ENCODE data around the gene HPSE2.
A peak's percentile ranks its signal among the peaks of the same experiment; 100 is the strongest.

Gene HPSE2

GRCh38 chr10:98664329-98665042 is 571.2 kb downstream of the HPSE2 start:
- DNase-seq: peak; percentile 9

GRCh38 chr10:98659951-98660350 is 575.7 kb downstream of the HPSE2 start:
- DNase-seq: no peak

- DNase-seq: no peak
These were observed 580.2 kb downstream of the HPSE2 start for GRCh38 chr10:98655492-98655891.

GRCh38 chr10:98649170-98649569 is 586.5 kb downstream of the HPSE2 start:
- DNase-seq: no peak

GRCh38 chr10:98646998-98647917 is 588.4 kb downstream of the HPSE2 start:
- DNase-seq: no peak

GRCh38 chr10:98644466-98644865 is 591.2 kb downstream of the HPSE2 start:
- DNase-seq: no peak

GRCh38 chr10:98642281-98642680 is 593.4 kb downstream of the HPSE2 start:
- DNase-seq: no peak

GRCh38 chr10:98638920-98639319 is 596.7 kb downstream of the HPSE2 start:
- no peak for DNase-seq

GRCh38 chr10:98636921-98637329 is 598.7 kb downstream of the HPSE2 start:
- no peak for DNase-seq

GRCh38 chr10:98632456-98633150 is 603.0 kb downstream of the HPSE2 start:
- no peak for DNase-seq

GRCh38 chr10:98628206-98628605 is 607.4 kb downstream of the HPSE2 start:
- DNase-seq: no peak

GRCh38 chr10:98627711-98628110 is 607.9 kb downstream of the HPSE2 start:
- DNase-seq: no peak

GRCh38 chr10:98624963-98625362 is 610.7 kb downstream of the HPSE2 start:
- no peak for DNase-seq

GRCh38 chr10:98623176-98623575 is 612.5 kb downstream of the HPSE2 start:
- no peak for DNase-seq

GRCh38 chr10:98621630-98622029 is 614.0 kb downstream of the HPSE2 start:
- DNase-seq: no peak

GRCh38 chr10:98620503-98620902 is 615.1 kb downstream of the HPSE2 start:
- DNase-seq: no peak

- DNase-seq: no peak
These were observed 616.2 kb downstream of the HPSE2 start for GRCh38 chr10:98619446-98619845.

GRCh38 chr10:98617906-98618520 is 617.6 kb downstream of the HPSE2 start:
- DNase-seq: no peak

GRCh38 chr10:98613446-98613845 is 622.2 kb downstream of the HPSE2 start:
- DNase-seq: no peak

- no peak for DNase-seq
These were observed 624.2 kb downstream of the HPSE2 start for GRCh38 chr10:98611436-98611835.

- no peak for DNase-seq
These were observed 624.8 kb downstream of the HPSE2 start for GRCh38 chr10:98610836-98611235.

GRCh38 chr10:98610301-98610700 is 625.4 kb downstream of the HPSE2 start:
- no peak for DNase-seq

GRCh38 chr10:98609265-98609664 is 626.4 kb downstream of the HPSE2 start:
- DNase-seq: no peak
